Gastroesophageal sphincter (tissue), 3 donors: ENCODE data around the gene UNC93A.

Experiments
- EP300 ChIP-seq: sonication (generic); formaldehyde crosslinking; IDR thresholded peaks from one replicate; pipeline ENCODE4 v1.6.1; 2017; ENCODE audit warnings: antibody characterized with exemption, mild to moderate bottlenecking
- POLR2A ChIP-seq, 2 donors: fragments of 450-650 bp; IDR thresholded peaks; one replicate each; pipeline ENCODE4 v1.6.1; 2017; ENCODE audit warnings: antibody characterized with exemption in 2 of 2, mild to moderate bottlenecking in 2 of 2, moderate library complexity in 1 of 2
- POLR2AphosphoS5 ChIP-seq: sonication (generic); formaldehyde crosslinking; IDR thresholded peaks from one replicate; pipeline ENCODE4 v1.6.1; 2017; ENCODE audit warnings: antibody characterized with exemption
- TF ChIP-seq, protein P1 (sequence below), 4 experiments: fragments of 200-600 bp in 2 of 4; fragments of 450-650 bp in 2 of 4; sonication (generic) in 1 of 4; IDR thresholded peaks; one replicate each; pipeline ENCODE4 v1.5.1; 2017 to 2019; ENCODE audit warnings: antibody characterized with exemption in 4 of 4, mild to moderate bottlenecking in 2 of 4, moderate library complexity in 2 of 4

DNA sequence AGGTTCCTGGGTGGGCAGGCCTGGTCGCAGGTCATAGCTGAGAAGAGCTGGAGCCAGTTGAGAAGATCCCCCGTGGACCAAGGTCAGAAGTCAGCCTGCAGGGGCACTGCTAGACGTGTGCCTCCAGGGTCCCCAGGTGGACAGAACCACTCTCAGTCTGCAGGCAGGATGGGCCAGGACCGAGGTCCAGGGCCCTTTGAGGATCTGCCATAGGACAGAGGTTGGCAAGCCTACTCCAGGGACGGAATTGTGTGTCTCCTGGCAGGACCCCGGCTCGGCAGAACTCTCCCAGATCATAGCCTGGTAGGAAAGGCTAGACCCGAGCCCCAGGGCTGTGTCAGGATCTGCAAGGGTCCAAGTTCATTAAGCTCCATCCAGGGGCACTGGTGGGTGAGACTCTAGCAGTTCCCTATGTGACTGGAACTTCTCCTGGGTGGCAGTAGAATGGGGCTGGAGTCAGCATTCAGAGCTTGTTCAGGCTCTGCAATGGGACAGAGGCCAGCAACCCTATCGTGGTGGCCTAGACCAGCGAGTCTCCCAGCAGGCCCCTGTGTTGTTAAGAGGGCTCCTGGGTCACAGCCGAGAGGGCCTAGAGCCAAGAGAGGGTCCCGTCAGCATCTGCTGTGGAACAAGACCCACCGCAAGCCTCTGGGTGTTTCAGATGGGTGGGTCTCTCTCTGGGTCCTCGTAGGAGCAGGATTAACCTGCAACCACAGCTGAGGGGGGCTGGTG is 51.9 kb downstream of the UNC93A start:
- TF ChIP-seq, protein P1, sequence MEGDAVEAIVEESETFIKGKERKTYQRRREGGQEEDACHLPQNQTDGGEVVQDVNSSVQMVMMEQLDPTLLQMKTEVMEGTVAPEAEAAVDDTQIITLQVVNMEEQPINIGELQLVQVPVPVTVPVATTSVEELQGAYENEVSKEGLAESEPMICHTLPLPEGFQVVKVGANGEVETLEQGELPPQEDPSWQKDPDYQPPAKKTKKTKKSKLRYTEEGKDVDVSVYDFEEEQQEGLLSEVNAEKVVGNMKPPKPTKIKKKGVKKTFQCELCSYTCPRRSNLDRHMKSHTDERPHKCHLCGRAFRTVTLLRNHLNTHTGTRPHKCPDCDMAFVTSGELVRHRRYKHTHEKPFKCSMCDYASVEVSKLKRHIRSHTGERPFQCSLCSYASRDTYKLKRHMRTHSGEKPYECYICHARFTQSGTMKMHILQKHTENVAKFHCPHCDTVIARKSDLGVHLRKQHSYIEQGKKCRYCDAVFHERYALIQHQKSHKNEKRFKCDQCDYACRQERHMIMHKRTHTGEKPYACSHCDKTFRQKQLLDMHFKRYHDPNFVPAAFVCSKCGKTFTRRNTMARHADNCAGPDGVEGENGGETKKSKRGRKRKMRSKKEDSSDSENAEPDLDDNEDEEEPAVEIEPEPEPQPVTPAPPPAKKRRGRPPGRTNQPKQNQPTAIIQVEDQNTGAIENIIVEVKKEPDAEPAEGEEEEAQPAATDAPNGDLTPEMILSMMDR (IDR thresholded peaks at IDR 0.05) = no peak
- no peak for TF ChIP-seq POLR2A (IDR thresholded peaks at IDR 0.05)
- TF ChIP-seq POLR2AphosphoS5 = no peak
- TF ChIP-seq EP300 = no peak
